Lower lobe of right lung (tissue), 2 donors: ENCODE measurements around the gene PLIN5. TPM values are rescaled to one million over a fixed set of nuclear protein-coding genes. Genes with fewer than 3 reads are reported as not detected.

ENCODE experiments used
- ATAC-seq, 2 donors: fragments of 200-7000 bp; cut with Tn5 transposase; one replicate each; pipeline ENCODE4 v1.9.1; 2020 to 2022; ENCODE audit warnings: mild to moderate bottlenecking in 2 of 2, moderate library complexity in 2 of 2
- DNase-seq: peaks from one replicate; pipeline ENCODE4 v3.0.0-alpha.2; 2020
- H3K27ac ChIP-seq: fragments of 200-600 bp; one replicate; pipeline ENCODE4 v1.8.0; 2022
- H3K27me3 ChIP-seq: fragments of 200-600 bp; one replicate; pipeline ENCODE4 v1.8.0; 2022; ENCODE audit warnings: low read depth
- H3K36me3 ChIP-seq: fragments of 200-600 bp; one replicate; pipeline ENCODE4 v1.8.0; 2022; ENCODE audit warnings: mild to moderate bottlenecking
- H3K4me1 ChIP-seq: fragments of 200-600 bp; one replicate; pipeline ENCODE4 v1.8.0; 2022
- H3K4me3 ChIP-seq: fragments of 200-600 bp; one replicate; pipeline ENCODE4 v1.8.0; 2022; ENCODE audit warnings: mild to moderate bottlenecking
- H3K9me3 ChIP-seq: fragments of 200-600 bp; one replicate; pipeline ENCODE4 v1.8.0; 2022
- CTCF ChIP-seq: fragments of 200-600 bp; IDR thresholded peaks from one replicate; pipeline ENCODE4 v1.8.0; 2022; ENCODE audit warnings: antibody characterized with exemption, mild to moderate bottlenecking
- intact Hi-C: fragments of 100-400 bp; cut with DNase I; formaldehyde crosslinking; loops from one replicate; pipeline ENCODE4 v1.11.0; 2022
- total RNA-seq: library from RNA; stranded (reverse); fragmentation: NEBNext Ultra II Directional; extraction: Animal tissue kit (Norgen Biotek cat#: 25700); gene quantifications from one replicate; pipeline ENCODE4 v1.2.1, GENCODE V29; 2021
- donor health status: DM: no; HTN: yes; CAD: no; lungs with severe emphysema.

PLIN5 gene
- total RNA-seq, 1 donor from 2014 or later = 19.9 TPM

GRCh38 chr19:4502282-4503131, 32.5 kb downstream of the PLIN5 start:
- no peaks in the 10 kb centered on the region for H3K27me3 ChIP-seq
- H3K4me1 ChIP-seq = no peaks in the 10 kb centered on the region
- no peak for ATAC-seq
- no peaks in the 10 kb centered on the region for H3K9me3 ChIP-seq
- H3K4me3 ChIP-seq = no peak overlapping the region
- no peak for TF ChIP-seq CTCF
- intact Hi-C loops = no loop called here
- H3K36me3 ChIP-seq = peaks cover 62% of the 10 kb centered on the region
- H3K27ac ChIP-seq = no peak overlapping the region
- no peak for DNase-seq

GRCh38 chr19:4501691-4502090, 33.3 kb downstream of the PLIN5 start:
- Histone ChIP-seq H3K9me3 (no peaks in the 10 kb centered on the region), H3K27me3 (no peaks in the 10 kb centered on the region), H3K4me3 (no peak overlapping the region), H3K36me3 (peaks cover 71% of the 10 kb centered on the region), H3K27ac (no peak overlapping the region), H3K4me1 (no peaks in the 10 kb centered on the region)
- no peak for ATAC-seq
- intact Hi-C loops = no loop called here
- no peak for DNase-seq
- TF ChIP-seq CTCF = no peak

GRCh38 chr19:4500841-4501591, 34.0 kb downstream of the PLIN5 start:
- ATAC-seq (no peak), DNase-seq (no peak)
- intact Hi-C loops = no loop called here
- Histone ChIP-seq H3K36me3 (peaks cover 77% of the 10 kb centered on the region), H3K27me3 (no peaks in the 10 kb centered on the region), H3K4me3 (no peak overlapping the region), H3K4me1 (no peaks in the 10 kb centered on the region), H3K27ac (no peak overlapping the region), H3K9me3 (no peaks in the 10 kb centered on the region)
- no peak for TF ChIP-seq CTCF

- no peak for ATAC-seq
- Histone ChIP-seq H3K27ac (no peak overlapping the region), H3K4me3 (no peak overlapping the region), H3K27me3 (no peaks in the 10 kb centered on the region), H3K9me3 (no peaks in the 10 kb centered on the region), H3K36me3 (peaks cover 89% of the 10 kb centered on the region), H3K4me1 (no peaks in the 10 kb centered on the region)
- intact Hi-C loops = no loop called here
- no peak for TF ChIP-seq CTCF
- no peak for DNase-seq
Observed at GRCh38 chr19:4499855-4500254, 35.2 kb downstream of the PLIN5 start.

- no peak overlapping the region for H3K4me3 ChIP-seq
- no peak for DNase-seq
- no peak for TF ChIP-seq CTCF
- intact Hi-C loops = no loop called here
- H3K27me3 ChIP-seq = no peaks in the 10 kb centered on the region
- no peak overlapping the region for H3K27ac ChIP-seq
- H3K9me3 ChIP-seq = no peaks in the 10 kb centered on the region
- no peaks in the 10 kb centered on the region for H3K4me1 ChIP-seq
- peaks cover 94% of the 10 kb centered on the region for H3K36me3 ChIP-seq
- no peak for ATAC-seq
Observed at GRCh38 chr19:4499318-4499717, 35.7 kb downstream of the PLIN5 start.
